Loucy (cell line): ENCODE data around the gene TNPO1.

Source experiments
- CTCF ChIP-seq: fragments of 200-600 bp; sonication (generic); conservative IDR thresholded peaks from 2 replicates; pipeline ENCODE4 v1.5.1; 2014; ENCODE audit warnings: mild to moderate bottlenecking, antibody characterized with exemption, low read length
- EZH2phosphoT487 ChIP-seq: fragments of 200-600 bp; IDR thresholded peaks from 2 replicates; pipeline ENCODE4 v1.6.1; 2018; ENCODE audit warnings: antibody characterized with exemption, mild to moderate bottlenecking, moderate library complexity, borderline replicate concordance

GRCh38 chr5:72956324-72957140, 140.1 kb downstream of the TNPO1 start:
- TF ChIP-seq CTCF = no peak
- TF ChIP-seq EZH2phosphoT487 = no peak
